GM12873 (cell line): Measurements from ENCODE around the gene ABCB6.

Experiments used
- CTCF ChIP-seq: IDR thresholded peaks from 2 replicates; pipeline ENCODE4 v1.5.1; 2012; ENCODE audit warnings: low read depth, mild to moderate bottlenecking, moderate library complexity, low read length, control low read depth; ENCODE audit not compliant: insufficient read depth; ENCODE audit errors: missing control alignments

The ABCB6 gene

GRCh38 chr2:219244789-219245147, 26.0 kb upstream of the ABCB6 start:
- no peak for TF ChIP-seq CTCF

- no peak for TF ChIP-seq CTCF
Measured at GRCh38 chr2:219243291-219243761, 24.6 kb upstream of the ABCB6 start.

GRCh38 chr2:219234331-219234730, 15.6 kb upstream of the ABCB6 start:
- no peak for TF ChIP-seq CTCF

GRCh38 chr2:219230059-219230540, 11.3 kb upstream of the ABCB6 start:
- no peak for TF ChIP-seq CTCF

GRCh38 chr2:219229305-219230058, 10.7 kb upstream of the ABCB6 start, which contains the start of the genes ANKZF1 and ATG9A:
Gene ANKZF1, plus strand, starts transcription at chr2:219229806. Its CDS starts 452 bp downstream, at chr2:219230258.
Gene ATG9A, minus strand, starts transcription at chr2:219229636. Its CDS starts 1,612 bp downstream, at chr2:219228024.
- no peak for TF ChIP-seq CTCF

GRCh38 chr2:219228911-219229304, 10.2 kb upstream of the ABCB6 start:
- no peak for TF ChIP-seq CTCF

- TF ChIP-seq CTCF: no peak
Measured at GRCh38 chr2:219228041-219228910, 9.5 kb upstream of the ABCB6 start.
